ENCODE data around the gene IGFBP6.

DNA sequence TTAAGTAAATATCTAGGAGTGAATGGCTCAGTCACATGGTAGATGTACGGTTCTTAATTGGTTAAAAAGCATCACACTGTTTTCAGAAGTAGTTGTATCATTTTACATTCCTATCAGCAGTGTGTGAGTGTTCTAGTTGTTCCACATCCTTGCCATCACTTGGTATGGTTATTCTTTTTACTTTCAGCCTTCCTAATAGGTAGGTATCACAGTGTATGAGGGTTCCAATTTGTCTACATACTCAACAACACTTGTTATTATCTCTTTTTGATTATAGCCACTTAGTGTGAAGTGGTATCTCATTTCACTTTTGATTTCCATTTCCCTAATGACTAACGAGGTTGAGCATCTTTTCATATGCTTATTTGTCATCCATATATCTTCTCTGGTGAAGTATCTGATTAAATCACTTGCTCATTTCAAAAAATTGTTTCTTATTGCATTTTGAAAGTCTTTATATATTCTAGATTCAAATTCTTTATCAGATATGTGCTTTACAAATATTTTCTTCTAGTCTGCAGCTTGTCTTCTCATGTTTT, 14.8 kb upstream of the IGFBP6 start:
- TF ChIP-seq REST (IDR thresholded peaks at IDR 0.05; ENCODE audit: low read depth, low read length): no peak
- no peak for TF ChIP-seq FOXJ3 (CRISPR knock-in tag; IDR thresholded peaks at IDR 0.05)

Measured in SK-N-SH (cell line).